Measurements from ENCODE around the gene EIF3C. TPM values are rescaled to one million over a fixed set of nuclear protein-coding genes. Genes with fewer than 3 reads are reported as not detected.
"Not testable (repeated sequence)": the region's sequence is repeated elsewhere in the genome, so short reads cannot be mapped to it uniquely, and the experiment has no call there.

The EIF3C gene
- total RNA-seq (2014; rRNA removed; shearing (Covaris generic)) = 27.7 and 80.9 TPM in 2 replicates

- DNase-seq (ENCODE audit: low read depth) = not testable (repeated sequence)
Measured at GRCh38 chr16:28711220-28712083, at the start of gene EIF3C. EIF3C (plus strand) TSS chr16:28711464; CDS start chr16:28711687, 223 bp downstream.

GRCh38 chr16:28666264-28666663, 45.0 kb upstream of the EIF3C start:
- DNase-seq (ENCODE audit: low read depth) = not testable (repeated sequence)

GRCh38 chr16:28667480-28667879, 43.8 kb upstream of the EIF3C start:
- not testable (repeated sequence) for DNase-seq (ENCODE audit: low read depth)

GRCh38 chr16:28668199-28668598, 43.1 kb upstream of the EIF3C start:
- DNase-seq (ENCODE audit: low read depth) = not testable (repeated sequence)

GRCh38 chr16:28688327-28688952, 22.8 kb upstream of the EIF3C start:
- not testable (repeated sequence) for DNase-seq (ENCODE audit: low read depth)

GRCh38 chr16:28689425-28689824, 21.8 kb upstream of the EIF3C start:
- not testable (repeated sequence) for DNase-seq (ENCODE audit: low read depth)

- not testable (repeated sequence) for DNase-seq (ENCODE audit: low read depth)
Measured at GRCh38 chr16:28691722-28692121, 19.5 kb upstream of the EIF3C start.

- not testable (repeated sequence) for DNase-seq (ENCODE audit: low read depth)
Measured at GRCh38 chr16:28693257-28693950, 17.9 kb upstream of the EIF3C start.

GRCh38 chr16:28699792-28700191, 11.5 kb upstream of the EIF3C start:
- not testable (repeated sequence) for DNase-seq (ENCODE audit: low read depth)

- DNase-seq (ENCODE audit: low read depth) = not testable (repeated sequence)
Measured at GRCh38 chr16:28700349-28700748, 10.9 kb upstream of the EIF3C start.

GRCh38 chr16:28701384-28701783, 9.9 kb upstream of the EIF3C start:
- not testable (repeated sequence) for DNase-seq (ENCODE audit: low read depth)

GRCh38 chr16:28704246-28704645, 7.0 kb upstream of the EIF3C start:
- DNase-seq (ENCODE audit: low read depth) = not testable (repeated sequence)

- DNase-seq (ENCODE audit: low read depth) = not testable (repeated sequence)
Measured at GRCh38 chr16:28722852-28723650, 11.8 kb downstream of the EIF3C start.

- not testable (repeated sequence) for DNase-seq (ENCODE audit: low read depth)
Measured at GRCh38 chr16:28731253-28731652, 20.0 kb downstream of the EIF3C start.

GRCh38 chr16:28732455-28733124, 21.3 kb downstream of the EIF3C start:
- not testable (repeated sequence) for DNase-seq (ENCODE audit: low read depth)

- not testable (repeated sequence) for DNase-seq (ENCODE audit: low read depth)
Measured at GRCh38 chr16:28739787-28740186, 28.5 kb downstream of the EIF3C start.

GRCh38 chr16:28740631-28741030, 29.4 kb downstream of the EIF3C start:
- DNase-seq (ENCODE audit: low read depth) = not testable (repeated sequence)

- not testable (repeated sequence) for DNase-seq (ENCODE audit: low read depth)
Measured at GRCh38 chr16:28741295-28741694, 30.0 kb downstream of the EIF3C start.

- DNase-seq (ENCODE audit: low read depth) = not testable (repeated sequence)
Measured at GRCh38 chr16:28746618-28747350, 35.5 kb downstream of the EIF3C start.

- not testable (repeated sequence) for DNase-seq (ENCODE audit: low read depth)
Measured at GRCh38 chr16:28749997-28750465, 38.8 kb downstream of the EIF3C start.

Data from RPMI7951 (cell line).